Activated CD8-positive, alpha-beta memory T cell treated with anti-CD3 and anti-CD28 coated beads, Interleukin-2, amount 50 U/mL, for 24 hours (primary cell): ENCODE data around the gene GET3.
"Not testable (repeated sequence)": the region's sequence is repeated elsewhere in the genome, so short reads cannot be mapped to it uniquely, and the experiment has no call there.

ENCODE experiments used
- DNase-seq: peaks from one replicate; pipeline ENCODE4 v3.0.0-alpha.2; 2020; ENCODE audit errors: extremely low read depth

The GET3 gene

GRCh38 chr19:12736995-12737834, at the start of gene GET3:
GET3 (plus strand) TSS chr19:12737497; CDS start chr19:12737506, 9 bp downstream.
- peak; percentile 63 for DNase-seq

DNA sequence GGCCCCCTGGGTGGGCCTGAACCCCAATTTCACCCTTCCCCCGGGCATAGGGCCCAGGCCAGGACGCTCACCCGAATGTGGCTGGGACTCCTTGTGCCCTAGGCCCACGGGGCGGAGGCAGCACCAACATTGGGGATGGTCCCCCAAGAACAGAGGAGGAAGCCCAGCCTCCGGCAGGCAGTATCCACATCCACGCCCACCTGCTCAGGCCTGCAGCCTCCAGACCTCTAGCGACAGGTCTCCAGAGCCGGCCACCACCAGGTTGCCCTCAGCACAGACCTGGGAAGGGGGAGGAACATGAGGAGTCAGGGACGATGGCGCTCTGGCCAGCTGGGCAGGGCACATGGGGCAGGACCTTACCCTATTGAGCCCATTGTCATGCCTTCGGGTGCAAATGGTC, 48.3 kb upstream of the GET3 start:
- no peak for DNase-seq

GRCh38 chr19:12689581-12690216, 47.6 kb upstream of the GET3 start:
- no peak for DNase-seq

GRCh38 chr19:12692960-12693359, 44.3 kb upstream of the GET3 start:
- no peak for DNase-seq

DNA sequence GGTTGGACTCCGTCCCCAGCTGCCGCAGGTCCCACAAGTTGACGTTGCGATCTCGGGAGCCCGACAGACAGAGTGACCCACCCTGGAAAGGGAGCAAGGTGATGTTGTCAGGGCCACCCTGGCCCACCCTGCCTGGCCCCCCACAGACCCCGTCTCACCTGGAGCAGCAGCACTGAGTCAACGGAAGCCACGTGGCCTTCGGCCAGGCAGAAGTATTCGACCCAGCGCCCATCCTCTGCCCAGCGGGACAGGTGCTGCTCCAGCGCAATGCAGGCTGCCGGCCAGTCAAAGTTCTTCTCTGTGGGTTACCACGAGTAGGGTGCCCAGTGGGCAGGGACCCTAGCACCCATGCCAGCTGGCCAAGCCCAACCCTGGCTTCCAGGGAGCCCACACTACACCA, 42.7 kb upstream of the GET3 start:
- DNase-seq, result no peak

- no peak for DNase-seq
These were observed 42.2 kb upstream of the GET3 start for GRCh38 chr19:12695096-12695495.

DNA sequence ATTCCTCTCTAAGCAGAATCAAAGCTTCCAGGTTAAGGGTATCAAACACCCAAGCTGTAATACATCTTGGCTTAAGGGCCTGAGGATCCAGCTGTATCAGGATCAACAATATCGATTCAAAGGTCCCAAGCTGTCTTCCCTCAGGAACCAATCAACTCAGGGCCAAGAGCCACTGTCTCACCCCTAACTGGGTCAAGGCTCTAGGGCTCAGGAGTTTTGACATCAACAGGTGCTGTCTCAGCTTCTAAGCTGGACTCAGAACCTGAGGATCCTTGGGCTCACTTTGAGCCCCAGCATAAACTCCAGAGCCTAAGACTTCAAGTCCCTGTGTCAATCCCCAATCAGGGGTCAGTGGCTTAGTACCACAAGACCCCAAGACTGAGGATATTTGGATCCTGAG, 41.8 kb upstream of the GET3 start:
- DNase-seq, result no peak

DNA sequence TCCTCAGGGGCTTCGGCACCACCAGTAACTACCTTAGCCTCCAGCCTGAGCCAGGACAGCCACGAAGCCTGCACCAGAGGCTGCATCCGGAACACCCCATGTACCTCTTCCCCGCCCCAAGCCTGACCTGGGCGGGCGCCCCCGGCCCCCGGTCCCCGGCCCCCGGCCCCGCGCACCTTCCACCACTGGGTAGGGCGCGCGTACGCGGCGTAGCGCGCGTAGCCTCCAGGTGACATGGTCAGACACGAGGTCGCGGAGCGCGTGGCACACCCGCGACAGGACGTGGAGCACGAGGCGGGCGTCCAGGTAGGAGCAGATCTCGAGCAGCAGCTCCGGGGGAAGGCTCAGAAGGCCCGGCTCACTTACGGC, 41.3 kb upstream of the GET3 start:
- DNase-seq, result no peak

DNA sequence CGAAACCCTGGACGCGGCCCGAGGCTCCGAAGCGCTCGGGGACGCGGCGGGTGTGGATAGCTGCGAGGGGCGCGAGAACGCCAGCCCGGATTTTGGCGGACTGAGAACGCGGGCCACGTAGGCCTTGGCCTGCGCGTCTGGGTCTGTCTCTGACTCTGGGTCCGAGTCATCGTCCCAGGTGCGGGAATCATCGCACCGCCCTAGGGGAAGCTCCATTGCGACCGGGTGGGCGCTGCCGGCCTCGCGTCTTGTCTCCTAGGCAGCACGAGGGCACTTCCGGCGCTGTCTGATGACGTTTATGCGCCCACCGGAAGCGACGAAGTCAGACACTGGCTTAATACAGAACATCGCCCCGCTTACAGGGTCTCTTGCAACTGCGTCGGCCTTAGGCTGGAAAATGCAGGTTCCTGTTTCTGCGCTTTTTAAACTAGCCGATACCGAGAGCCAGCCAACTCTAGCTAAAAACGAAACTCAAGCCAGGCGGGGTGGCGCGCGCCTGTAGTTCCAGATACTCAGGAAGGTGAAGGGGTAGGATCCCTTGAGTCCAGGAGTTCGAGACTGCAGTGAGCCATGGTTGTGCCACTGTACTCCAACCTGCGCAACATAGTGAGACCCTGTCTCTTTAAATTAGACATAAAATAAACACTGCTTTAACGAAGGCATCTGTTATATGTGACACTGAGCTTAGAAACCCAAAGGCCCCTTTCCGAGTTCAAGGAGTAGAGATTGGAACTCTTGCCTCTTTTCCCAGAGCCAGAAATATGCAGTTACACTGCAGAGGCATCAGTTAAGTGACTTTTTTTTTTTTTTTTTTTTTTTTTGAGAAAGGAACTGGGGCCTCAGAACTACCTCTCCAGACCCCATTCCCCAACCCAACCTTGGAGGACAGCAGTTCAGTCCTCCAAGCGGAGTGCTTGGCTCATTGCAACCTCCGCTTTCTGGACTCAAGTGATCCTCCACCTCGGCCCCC, 40.6 kb upstream of the GET3 start, which contains the start of gene FBXW9:
FBXW9 (minus strand) TSS at position 266 of the 970 bp plus-strand sequence; CDS start at position 216, 50 bp downstream.
- peak; percentile 96 for DNase-seq

GRCh38 chr19:12697425-12697824, 39.9 kb upstream of the GET3 start:
- DNase-seq, result not testable (repeated sequence)

DNA sequence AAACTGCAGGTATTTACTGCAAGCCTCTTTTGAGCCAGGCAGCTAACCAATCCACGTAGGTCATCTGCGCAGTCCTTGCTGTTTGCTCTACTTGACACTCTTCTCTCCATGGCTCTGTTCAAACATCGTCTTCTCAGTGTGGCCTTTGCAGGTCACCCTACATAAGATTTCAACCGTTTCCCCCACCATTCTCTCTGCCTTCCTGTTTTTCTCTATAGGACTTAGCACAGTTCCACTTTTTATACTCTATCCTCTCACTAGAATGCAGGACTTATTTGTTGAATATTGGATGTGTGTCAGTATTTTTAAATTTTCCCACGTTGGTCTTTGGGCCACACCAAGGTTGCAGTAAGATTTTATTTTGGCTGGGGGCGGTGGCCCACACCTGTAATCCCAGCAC, 39.2 kb upstream of the GET3 start:
- no peak for DNase-seq

- DNase-seq, result no peak
These were observed 35.6 kb upstream of the GET3 start for GRCh38 chr19:12701596-12702282.

DNA sequence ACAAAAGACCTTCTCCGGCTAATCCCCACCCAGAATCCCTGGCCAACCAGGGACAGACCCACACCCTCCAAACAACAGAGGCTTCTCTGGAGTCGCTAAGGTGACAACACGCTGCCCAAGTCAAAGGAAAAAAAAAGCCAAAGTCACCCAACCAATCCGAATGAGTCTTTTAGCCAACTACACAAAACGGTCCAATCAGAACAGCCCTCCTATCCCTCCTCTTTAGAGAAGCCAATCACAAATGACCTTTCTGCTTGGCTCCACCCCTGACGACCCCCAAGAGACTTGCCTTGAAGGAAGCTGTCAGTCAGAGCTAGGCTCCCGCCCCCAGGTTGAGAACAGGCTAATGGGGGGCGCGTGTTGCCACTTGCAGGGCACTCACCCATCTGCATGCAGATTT, 34.3 kb upstream of the GET3 start:
- DNase-seq, result no peak

- DNase-seq, result no peak
These were observed 32.1 kb upstream of the GET3 start for GRCh38 chr19:12705169-12705568.

- DNase-seq, result no peak
These were observed 31.5 kb upstream of the GET3 start for GRCh38 chr19:12705654-12706331.

DNA sequence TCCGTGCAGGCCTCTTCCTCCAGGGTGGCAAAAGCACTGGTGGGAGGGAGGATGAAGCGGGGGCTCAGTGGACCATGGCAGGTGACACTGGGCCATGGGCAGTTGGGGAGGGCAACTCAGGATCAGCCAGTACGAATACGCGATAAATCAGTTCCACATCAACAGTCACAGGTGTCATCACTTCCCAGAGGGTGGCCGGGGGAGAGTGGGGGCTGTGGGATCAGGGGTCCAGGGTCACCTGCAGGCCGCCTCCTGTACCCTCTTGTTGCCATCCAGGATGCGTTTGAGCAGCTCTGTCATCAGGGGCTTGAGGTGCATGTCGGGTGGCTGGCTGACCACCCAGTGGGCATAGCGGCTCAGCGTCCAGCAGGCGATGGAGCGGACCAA, 31.0 kb upstream of the GET3 start:
- no peak for DNase-seq

DNA sequence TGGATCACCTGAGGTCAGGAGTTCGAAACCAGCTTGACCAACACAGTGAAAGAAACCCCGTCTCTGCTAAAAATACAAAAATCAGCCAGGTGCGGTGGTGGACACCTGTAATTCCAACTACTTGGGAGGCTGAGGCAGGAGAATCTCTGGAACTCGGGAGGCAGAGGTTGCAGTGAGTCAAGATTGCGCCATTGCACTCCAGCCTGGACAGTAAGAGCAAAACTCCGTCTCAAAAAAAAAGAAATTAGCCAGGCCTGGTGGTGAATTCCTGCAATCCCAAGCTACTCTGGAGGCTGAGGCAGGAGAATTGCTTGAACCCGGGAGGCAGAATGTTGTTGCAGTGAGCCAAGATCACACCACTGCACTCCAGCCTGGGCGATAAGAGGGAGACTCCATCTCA, 28.7 kb upstream of the GET3 start:
- no peak for DNase-seq

DNA sequence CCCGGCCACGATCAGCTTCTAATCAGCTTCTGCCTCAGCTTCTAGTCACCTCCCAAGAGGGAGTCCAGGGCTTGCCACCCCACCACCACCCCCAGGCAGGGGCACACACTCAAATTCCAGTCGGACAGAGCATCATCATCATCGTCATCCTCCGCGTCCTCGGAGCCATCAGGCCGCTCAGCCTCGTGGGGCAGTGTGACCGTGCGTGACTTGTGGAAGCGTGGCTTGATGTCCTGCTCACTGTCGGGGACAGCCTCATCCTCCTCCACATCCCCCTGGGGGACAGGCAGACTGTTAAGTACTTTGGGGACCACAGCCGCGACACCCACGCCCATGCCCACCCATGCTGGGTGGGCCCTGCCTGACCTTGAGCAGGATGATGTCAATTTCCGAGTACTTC, 26.1 kb upstream of the GET3 start:
- no peak for DNase-seq

GRCh38 chr19:12712077-12712476, 25.2 kb upstream of the GET3 start:
- DNase-seq, result not testable (repeated sequence)

GRCh38 chr19:12713304-12713703, 24.0 kb upstream of the GET3 start:
- not testable (repeated sequence) for DNase-seq

DNA sequence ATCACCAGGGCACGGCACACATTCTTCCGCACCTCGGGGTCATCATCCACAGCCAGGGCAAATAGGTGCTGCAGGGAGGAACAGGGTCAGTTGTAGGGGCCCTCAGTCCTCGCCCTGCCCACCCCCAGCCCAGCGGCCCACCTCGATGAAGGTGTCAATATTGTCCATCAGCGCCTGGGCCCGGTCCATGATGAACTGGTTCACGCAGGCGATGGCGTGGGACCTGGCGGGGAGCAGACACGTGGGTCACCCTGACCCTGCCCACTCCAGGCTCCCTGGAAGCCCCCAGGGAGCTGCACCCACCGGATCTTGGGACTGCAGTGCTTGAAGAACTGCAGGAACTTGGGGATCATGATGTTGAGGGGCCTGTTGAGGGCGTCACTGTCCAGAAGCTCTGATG, 22.2 kb upstream of the GET3 start:
- DNase-seq, result no peak
